ENCODE results near the gene IGFL2.

DNA sequence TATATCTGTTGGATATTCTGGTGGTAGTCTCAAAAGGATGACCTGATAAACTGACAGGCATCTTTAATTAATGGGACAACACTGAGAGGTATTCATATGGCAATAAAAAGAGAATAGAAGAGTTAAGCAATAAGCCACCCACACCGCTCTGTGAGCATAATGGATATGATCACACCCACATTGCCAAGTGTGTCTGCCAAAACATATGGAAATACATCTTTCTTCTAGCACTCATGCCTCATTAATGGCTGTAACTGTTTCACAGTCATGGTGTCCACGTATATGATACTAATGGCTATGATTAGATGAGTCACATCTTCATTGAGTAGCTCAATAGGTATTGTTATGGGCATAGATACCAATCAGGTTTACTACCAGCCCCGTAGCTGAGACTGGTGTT lies 36.7 kb upstream of the IGFL2 start:
- TF ChIP-seq CTCF (IDR thresholded peaks at IDR 0.05) (no peak), POLR2AphosphoS5 (IDR thresholded peaks at IDR 0.05; ENCODE audit: low read depth, low read length) (no peak)
